ENCODE data around the gene PPIL6.

Gene PPIL6

GRCh38 chr6:109447087-109447486, 6.7 kb upstream of the PPIL6 start:
- DNase-seq (ENCODE audit: low spot score), result no peak
- no peak for TF ChIP-seq CTCF (IDR thresholded peaks at IDR 0.05; ENCODE audit: extremely low read depth, missing control alignments)

- no peak for TF ChIP-seq CTCF (IDR thresholded peaks at IDR 0.05; ENCODE audit: extremely low read depth, missing control alignments)
- DNase-seq (ENCODE audit: low spot score), result no peak
These were observed 6.1 kb upstream of the PPIL6 start for GRCh38 chr6:109446541-109446940.

DNA sequence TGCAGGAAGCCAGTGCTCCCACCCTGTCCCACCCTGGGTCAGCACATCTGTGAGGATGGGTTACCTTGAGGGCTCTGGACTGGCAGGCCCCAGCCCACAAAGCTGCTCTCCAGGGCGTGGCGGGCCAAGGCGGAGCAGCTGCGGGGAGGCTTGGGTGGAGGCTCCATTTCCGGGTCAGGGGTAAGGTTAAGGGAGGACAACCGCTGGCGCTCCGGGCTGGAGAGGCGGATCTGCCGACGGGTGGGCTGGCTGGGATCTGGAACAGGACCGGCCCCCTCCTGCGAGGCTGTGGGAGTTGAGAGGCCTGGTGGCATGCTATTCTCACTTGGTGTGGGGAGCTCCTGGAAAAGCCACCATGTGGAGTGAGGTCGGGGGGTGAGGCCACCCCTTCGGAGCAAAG, 5.6 kb upstream of the PPIL6 start:
- TF ChIP-seq CTCF (IDR thresholded peaks at IDR 0.05; ENCODE audit: extremely low read depth, missing control alignments), result no peak
- DNase-seq (ENCODE audit: low spot score), result no peak

GRCh38 chr6:109445382-109445781, 5.0 kb upstream of the PPIL6 start:
- no peak for DNase-seq (ENCODE audit: low spot score)
- no peak for TF ChIP-seq CTCF (IDR thresholded peaks at IDR 0.05; ENCODE audit: extremely low read depth, missing control alignments)

DNA sequence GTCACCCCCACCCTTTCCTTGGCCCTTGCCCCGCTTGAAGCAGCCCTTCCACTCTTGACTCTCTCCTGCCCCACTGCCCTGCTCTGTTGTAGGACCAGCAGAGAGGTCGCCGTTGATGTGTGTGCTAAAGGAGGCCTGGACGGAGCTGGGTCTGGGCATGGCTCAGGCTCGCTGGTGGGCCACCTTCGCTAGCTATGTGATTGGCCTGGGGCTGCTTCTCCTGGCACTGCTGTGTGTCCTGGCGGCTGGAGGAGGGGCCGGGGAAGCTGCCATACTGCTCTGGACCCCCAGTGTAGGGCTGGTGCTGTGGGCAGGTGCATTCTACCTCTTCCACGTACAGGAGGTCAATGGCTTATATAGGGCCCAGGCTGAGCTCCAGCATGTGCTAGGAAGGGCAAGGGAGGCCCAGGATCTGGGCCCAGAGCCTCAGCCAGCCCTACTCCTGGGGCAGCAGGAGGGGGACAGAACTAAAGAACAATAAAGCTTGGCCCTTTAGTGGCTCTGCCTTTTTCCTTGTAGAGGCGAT, 3.1 kb upstream of the PPIL6 start:
- DNase-seq (ENCODE audit: low spot score), result no peak
- TF ChIP-seq CTCF (IDR thresholded peaks at IDR 0.05; ENCODE audit: extremely low read depth, missing control alignments), result no peak

DNA sequence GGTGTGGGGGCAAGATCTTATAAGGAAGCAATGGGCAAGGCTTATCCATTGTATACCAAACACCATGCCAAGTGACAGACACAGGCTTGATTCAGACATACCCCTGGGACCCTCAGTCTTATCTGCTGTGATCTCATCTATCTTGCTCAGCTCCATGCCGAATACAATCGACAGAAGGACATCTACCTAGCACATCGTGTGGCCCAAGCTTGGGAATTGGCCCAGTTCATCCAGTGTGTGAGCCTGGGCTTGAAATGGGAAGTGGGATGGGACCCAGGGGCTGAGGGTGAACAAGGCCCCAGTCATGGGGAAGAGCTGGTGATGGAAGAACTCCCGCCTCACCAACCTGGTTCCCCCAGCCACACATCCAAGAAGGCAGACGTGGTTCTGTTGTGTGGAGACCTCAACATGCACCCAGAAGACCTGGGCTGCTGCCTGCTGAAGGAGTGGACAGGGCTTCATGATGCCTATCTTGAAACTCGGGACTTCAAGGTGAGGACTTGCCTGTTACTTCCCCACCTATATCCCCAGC, 2.0 kb upstream of the PPIL6 start:
- no peak for DNase-seq (ENCODE audit: low spot score)
- no peak for TF ChIP-seq CTCF (IDR thresholded peaks at IDR 0.05; ENCODE audit: extremely low read depth, missing control alignments)

DNA sequence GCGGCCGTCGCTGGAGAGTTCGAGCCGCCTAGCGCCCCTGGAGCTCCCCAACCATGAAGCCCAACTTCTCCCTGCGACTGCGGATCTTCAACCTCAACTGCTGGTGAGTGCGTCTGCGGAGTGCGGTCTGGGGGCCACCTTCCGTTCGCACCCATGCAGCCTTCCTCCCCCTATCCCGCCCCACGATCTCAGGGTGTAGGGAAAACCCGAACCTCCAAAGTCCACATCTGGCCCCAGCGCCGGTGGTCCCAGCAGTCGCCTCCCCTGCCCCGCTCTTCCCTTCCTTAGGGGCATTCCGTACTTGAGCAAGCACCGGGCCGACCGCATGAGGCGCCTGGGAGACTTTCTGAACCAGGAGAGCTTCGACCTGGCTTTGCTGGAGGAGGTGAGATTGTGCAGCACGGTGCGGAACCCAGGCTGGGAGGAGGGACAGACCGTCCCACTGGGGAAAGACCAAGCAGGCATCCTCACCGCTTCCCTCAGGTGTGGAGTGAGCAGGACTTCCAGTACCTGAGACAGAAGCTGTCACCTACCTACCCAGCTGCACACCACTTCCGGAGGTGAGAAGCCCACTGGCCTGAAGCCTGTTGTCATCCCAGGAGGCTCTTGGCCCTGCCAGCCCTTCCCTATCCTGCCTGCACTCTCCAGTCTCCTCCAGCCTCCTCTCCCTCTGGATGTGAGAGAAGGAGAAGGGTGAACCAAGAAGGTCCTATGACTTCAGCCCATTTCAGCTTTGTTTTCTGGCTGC, 815 bp upstream of the PPIL6 start:
- TF ChIP-seq CTCF (IDR thresholded peaks at IDR 0.05; ENCODE audit: extremely low read depth, missing control alignments), result no peak
- peak; percentile 56 for DNase-seq (ENCODE audit: low spot score)

Measured in GM20000 (cell line).